K562 (cell line): ENCODE data around the gene EYA2. TPM values are rescaled to one million over a fixed set of nuclear protein-coding genes. Genes with fewer than 3 reads are reported as not detected.

Experiments
- BDP1 ChIP-seq: IDR thresholded peaks from 3 replicates; pipeline ENCODE4 v1.6.1; 2011; ENCODE audit not compliant: insufficient read length, insufficient read depth
- BRD9 ChIP-seq: fragments of 450-650 bp; IDR thresholded peaks from 2 replicates; pipeline ENCODE4 v1.6.1; 2018; ENCODE audit warnings: low read depth; ENCODE audit not compliant: partially characterized antibody
- C11orf30 ChIP-seq: fragments of 450-650 bp; IDR thresholded peaks from 2 replicates; pipeline ENCODE4 v1.6.1; 2016; ENCODE audit warnings: low read depth, mild to moderate bottlenecking
- CREM ChIP-seq: IDR thresholded peaks from 2 replicates; pipeline ENCODE4 v1.6.1; 2014; ENCODE audit warnings: antibody characterized with exemption, low read depth
- FOXJ3 ChIP-seq: sonication (generic); formaldehyde crosslinking; IDR thresholded peaks from 2 replicates; pipeline ENCODE4 v1.4.0; 2020; ENCODE audit warnings: mild to moderate bottlenecking, missing genetic modification reagents
- GTF2E2 ChIP-seq: fragments of 200-800 bp; sonication (Bioruptor generic); IDR thresholded peaks from 2 replicates; pipeline ENCODE4 v1.6.1; 2016; ENCODE audit warnings: missing genetic modification characterization, missing compliant biosample characterization
- HNRNPL ChIP-seq: fragments of 200-400 bp; formaldehyde crosslinking; IDR thresholded peaks from 2 replicates; pipeline ENCODE4 v1.6.1; 2017; ENCODE audit warnings: low read depth, mild to moderate bottlenecking, low read length
- KHSRP ChIP-seq: fragments of 450-650 bp; IDR thresholded peaks from 2 replicates; pipeline ENCODE4 v1.6.1; 2017
- MAFF ChIP-seq: IDR thresholded peaks from 2 replicates; pipeline ENCODE4 v1.6.1; 2012; ENCODE audit warnings: low read length, improper control_type of control experiment
- MAFG ChIP-seq: fragments of 450-650 bp; conservative IDR thresholded peaks from 2 replicates; pipeline ENCODE4 v1.6.1; 2016; ENCODE audit warnings: missing genetic modification characterization, missing compliant biosample characterization
- PHB ChIP-seq: fragments of 250-450 bp; sonication (Bioruptor Pico); IDR thresholded peaks from 2 replicates; pipeline ENCODE4 v1.5.0; 2021
- POLR2AphosphoS5 ChIP-seq: IDR thresholded peaks from 2 replicates; pipeline ENCODE4 v1.6.1; 2011; ENCODE audit warnings: mild to moderate bottlenecking, low read depth, low read length, moderate library complexity; ENCODE audit not compliant: control insufficient read depth, insufficient read depth
- RNF2 ChIP-seq: sonication (generic); IDR thresholded peaks from 2 replicates; pipeline ENCODE4 v1.6.1; 2016
- SAFB2 ChIP-seq: fragments of 200-400 bp; formaldehyde crosslinking; IDR thresholded peaks from 2 replicates; pipeline ENCODE4 v1.6.1; 2018; ENCODE audit warnings: borderline replicate concordance, low read length, low read depth, moderate library complexity; ENCODE audit not compliant: severe bottlenecking
- ZC3H4 ChIP-seq: sonication (generic); formaldehyde crosslinking; IDR thresholded peaks from 2 replicates; pipeline ENCODE4 v1.9.0; 2021; ENCODE audit warnings: missing genetic modification reagents, borderline replicate concordance
- ZNF124 ChIP-seq: sonication (generic); formaldehyde crosslinking; IDR thresholded peaks from 2 replicates; pipeline ENCODE4 v1.8.1; 2022; ENCODE audit warnings: missing genetic modification reagents
- ZNF143 ChIP-seq: sonication (generic); formaldehyde crosslinking; IDR thresholded peaks from 2 replicates; pipeline ENCODE4 v1.9.0; 2022; ENCODE audit warnings: mild to moderate bottlenecking, missing genetic modification reagents
- ZNF324 ChIP-seq: fragments of 250-450 bp; sonication (Bioruptor Pico); IDR thresholded peaks from 2 replicates; pipeline ENCODE4 v1.4.0; 2020; ENCODE audit warnings: mild to moderate bottlenecking
- polyA plus RNA-seq, 8 experiments: library from polyadenylated mRNA; depleted of rRNA in 4 of 8; stranded (reverse) in 5 of 8; unstranded in 3 of 8; fragments of >200 nt; fragmentation: Nextera tagmentation in 2 of 8; fragmentation: Illumina TruSeq in 1 of 8; extraction: Ambion mirVana in 2 of 8; extraction: Trizol in 1 of 8; gene quantifications; 2 replicates each; pipeline versions ENCODE4 v1.2.1 to v1.2.3, GENCODE V29; 2011 to 2014; ENCODE audit warnings: inconsistent platforms in 1 of 8, missing spikeins in 1 of 8
- total RNA-seq, 7 experiments: library from RNA; depleted of rRNA in 6 of 7; stranded (reverse); fragments of >200 nt in 6 of 7; fragmentation: Illumina TruSeq in 2 of 7; extraction: Trizol in 2 of 7; gene quantifications; 2 replicates each; pipeline versions ENCODE4 v1.2.1 to v1.2.3, GENCODE V29; 2011 to 2021; ENCODE audit warnings: low replicate concordance in 1 of 7
- TF ChIP-seq, protein P1 (sequence below): fragments of 250-450 bp; sonication (Bioruptor Pico); IDR thresholded peaks from 2 replicates; pipeline ENCODE4 v1.8.0; 2022; ENCODE audit warnings: moderate library complexity, mild to moderate bottlenecking, inconsistent platforms
- TF ChIP-seq, protein P2 (sequence below): fragments of 250-450 bp; sonication (Bioruptor Pico); IDR thresholded peaks from 2 replicates; pipeline ENCODE4 v1.4.0; 2020; ENCODE audit warnings: mild to moderate bottlenecking, moderate library complexity
- TF ChIP-seq, protein P3 (sequence below): fragments of 450-650 bp; conservative IDR thresholded peaks from 2 replicates; pipeline ENCODE4 v1.6.1; 2016; ENCODE audit warnings: missing genetic modification characterization, low read depth, mild to moderate bottlenecking, missing compliant biosample characterization, moderate library complexity
- TF ChIP-seq, protein P4 (sequence below): fragments of 450-650 bp; formaldehyde crosslinking; IDR thresholded peaks from 2 replicates; pipeline ENCODE4 v1.4.0; 2022; ENCODE audit warnings: missing genetic modification characterization
- TF ChIP-seq, protein P5 (sequence below): fragments of 250-450 bp; sonication (Bioruptor Pico); IDR thresholded peaks from 2 replicates; pipeline ENCODE4 v1.4.0; 2020; ENCODE audit warnings: mild to moderate bottlenecking, moderate library complexity

The EYA2 gene
- total and polyA plus RNA-seq, 9 of the 15 experiments (the other 6 are each of a cell fraction or from before 2014, with no cell fraction given), result 0.03 TPM; not detected in 8

DNA sequence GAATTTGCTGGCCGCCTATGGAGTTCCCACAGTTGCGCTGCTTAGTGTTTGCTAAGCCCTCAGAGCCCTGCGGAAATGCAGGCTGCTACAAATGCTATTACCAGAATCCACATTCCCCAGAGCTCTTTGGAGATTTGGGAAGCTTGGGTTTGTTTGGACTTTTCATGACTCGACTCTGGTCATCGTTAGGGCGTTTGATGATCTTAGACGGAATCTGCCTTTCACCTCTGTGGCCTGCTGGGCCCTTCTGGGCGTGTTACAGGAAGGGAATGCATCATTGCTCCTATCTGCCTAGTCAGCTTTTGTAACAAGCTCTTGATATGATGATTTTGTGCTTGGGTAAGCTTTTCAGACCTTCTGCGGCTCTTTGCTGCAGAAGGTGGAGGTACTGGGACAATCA is 50.8 kb downstream of the EYA2 start (continued):
- TF ChIP-seq BDP1 (no peak), GTF2E2 (tag) (no peak), SAFB2 (no peak), MAFF (peak; percentile 23; the same call in 1 of the 2 replicates), ZNF124 (no peak), KHSRP (no peak), C11orf30 (peak; percentile 66), HNRNPL (no peak), MAFG (tag) (peak; percentile 56), POLR2AphosphoS5 (no peak), CREM (no peak), ZC3H4 (no peak), FOXJ3 (CRISPR knock-in tag) (no peak), RNF2 (no peak), ZNF143 (CRISPR knock-in tag) (no peak), BRD9 (no peak), PHB (no peak), ZNF324 (CRISPR knock-in tag) (no peak)
- TF ChIP-seq, protein P1, sequence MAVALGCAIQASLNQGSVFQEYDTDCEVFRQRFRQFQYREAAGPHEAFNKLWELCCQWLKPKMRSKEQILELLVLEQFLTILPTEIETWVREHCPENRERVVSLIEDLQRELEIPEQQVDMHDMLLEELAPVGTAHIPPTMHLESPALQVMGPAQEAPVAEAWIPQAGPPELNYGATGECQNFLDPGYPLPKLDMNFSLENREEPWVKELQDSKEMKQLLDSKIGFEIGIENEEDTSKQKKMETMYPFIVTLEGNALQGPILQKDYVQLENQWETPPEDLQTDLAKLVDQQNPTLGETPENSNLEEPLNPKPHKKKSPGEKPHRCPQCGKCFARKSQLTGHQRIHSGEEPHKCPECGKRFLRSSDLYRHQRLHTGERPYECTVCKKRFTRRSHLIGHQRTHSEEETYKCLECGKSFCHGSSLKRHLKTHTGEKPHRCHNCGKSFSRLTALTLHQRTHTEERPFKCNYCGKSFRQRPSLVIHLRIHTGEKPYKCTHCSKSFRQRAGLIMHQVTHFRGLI (CRISPR knock-in tag), result no peak
- TF ChIP-seq, protein P2, sequence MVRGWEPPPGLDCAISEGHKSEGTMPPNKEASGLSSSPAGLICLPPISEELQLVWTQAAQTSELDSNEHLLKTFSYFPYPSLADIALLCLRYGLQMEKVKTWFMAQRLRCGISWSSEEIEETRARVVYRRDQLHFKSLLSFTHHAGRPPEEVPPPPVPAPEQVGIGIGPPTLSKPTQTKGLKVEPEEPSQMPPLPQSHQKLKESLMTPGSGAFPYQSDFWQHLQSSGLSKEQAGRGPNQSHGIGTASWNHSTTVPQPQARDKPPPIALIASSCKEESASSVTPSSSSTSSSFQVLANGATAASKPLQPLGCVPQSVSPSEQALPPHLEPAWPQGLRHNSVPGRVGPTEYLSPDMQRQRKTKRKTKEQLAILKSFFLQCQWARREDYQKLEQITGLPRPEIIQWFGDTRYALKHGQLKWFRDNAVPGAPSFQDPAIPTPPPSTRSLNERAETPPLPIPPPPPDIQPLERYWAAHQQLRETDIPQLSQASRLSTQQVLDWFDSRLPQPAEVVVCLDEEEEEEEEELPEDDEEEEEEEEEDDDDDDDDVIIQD, result no peak
- TF ChIP-seq, protein P3, sequence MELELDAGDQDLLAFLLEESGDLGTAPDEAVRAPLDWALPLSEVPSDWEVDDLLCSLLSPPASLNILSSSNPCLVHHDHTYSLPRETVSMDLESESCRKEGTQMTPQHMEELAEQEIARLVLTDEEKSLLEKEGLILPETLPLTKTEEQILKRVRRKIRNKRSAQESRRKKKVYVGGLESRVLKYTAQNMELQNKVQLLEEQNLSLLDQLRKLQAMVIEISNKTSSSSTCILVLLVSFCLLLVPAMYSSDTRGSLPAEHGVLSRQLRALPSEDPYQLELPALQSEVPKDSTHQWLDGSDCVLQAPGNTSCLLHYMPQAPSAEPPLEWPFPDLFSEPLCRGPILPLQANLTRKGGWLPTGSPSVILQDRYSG, result no peak
- TF ChIP-seq, protein P4, sequence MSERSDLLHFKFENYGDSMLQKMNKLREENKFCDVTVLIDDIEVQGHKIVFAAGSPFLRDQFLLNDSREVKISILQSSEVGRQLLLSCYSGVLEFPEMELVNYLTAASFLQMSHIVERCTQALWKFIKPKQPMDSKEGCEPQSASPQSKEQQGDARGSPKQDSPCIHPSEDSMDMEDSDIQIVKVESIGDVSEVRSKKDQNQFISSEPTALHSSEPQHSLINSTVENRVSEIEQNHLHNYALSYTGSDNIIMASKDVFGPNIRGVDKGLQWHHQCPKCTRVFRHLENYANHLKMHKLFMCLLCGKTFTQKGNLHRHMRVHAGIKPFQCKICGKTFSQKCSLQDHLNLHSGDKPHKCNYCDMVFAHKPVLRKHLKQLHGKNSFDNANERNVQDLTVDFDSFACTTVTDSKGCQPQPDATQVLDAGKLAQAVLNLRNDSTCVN (CRISPR knock-in tag), result no peak
- TF ChIP-seq, protein P5, sequence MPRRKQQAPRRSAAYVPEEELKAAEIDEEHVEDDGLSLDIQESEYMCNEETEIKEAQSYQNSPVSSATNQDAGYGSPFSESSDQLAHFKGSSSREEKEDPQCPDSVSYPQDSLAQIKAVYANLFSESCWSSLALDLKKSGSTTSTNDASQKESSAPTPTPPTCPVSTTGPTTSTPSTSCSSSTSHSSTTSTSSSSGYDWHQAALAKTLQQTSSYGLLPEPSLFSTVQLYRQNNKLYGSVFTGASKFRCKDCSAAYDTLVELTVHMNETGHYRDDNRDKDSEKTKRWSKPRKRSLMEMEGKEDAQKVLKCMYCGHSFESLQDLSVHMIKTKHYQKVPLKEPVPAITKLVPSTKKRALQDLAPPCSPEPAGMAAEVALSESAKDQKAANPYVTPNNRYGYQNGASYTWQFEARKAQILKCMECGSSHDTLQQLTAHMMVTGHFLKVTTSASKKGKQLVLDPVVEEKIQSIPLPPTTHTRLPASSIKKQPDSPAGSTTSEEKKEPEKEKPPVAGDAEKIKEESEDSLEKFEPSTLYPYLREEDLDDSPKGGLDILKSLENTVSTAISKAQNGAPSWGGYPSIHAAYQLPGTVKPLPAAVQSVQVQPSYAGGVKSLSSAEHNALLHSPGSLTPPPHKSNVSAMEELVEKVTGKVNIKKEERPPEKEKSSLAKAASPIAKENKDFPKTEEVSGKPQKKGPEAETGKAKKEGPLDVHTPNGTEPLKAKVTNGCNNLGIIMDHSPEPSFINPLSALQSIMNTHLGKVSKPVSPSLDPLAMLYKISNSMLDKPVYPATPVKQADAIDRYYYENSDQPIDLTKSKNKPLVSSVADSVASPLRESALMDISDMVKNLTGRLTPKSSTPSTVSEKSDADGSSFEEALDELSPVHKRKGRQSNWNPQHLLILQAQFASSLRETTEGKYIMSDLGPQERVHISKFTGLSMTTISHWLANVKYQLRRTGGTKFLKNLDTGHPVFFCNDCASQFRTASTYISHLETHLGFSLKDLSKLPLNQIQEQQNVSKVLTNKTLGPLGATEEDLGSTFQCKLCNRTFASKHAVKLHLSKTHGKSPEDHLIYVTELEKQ, result no peak
